HepG2 (cell line): ENCODE data around the gene PCAT7. TPM values are rescaled to one million over a fixed set of nuclear protein-coding genes. Genes with fewer than 3 reads are reported as not detected.

Experiments
- ATAC-seq: fragments of 200-7000 bp; cut with Tn5 transposase; 3 replicates; pipeline ENCODE4 v1.9.1; 2020; ENCODE audit warnings: mild to moderate bottlenecking, moderate library complexity
- BruUV-seq: library from RNA; stranded (reverse); fragments of 400-500 nt; replicated peaks from 2 replicates; lab custom pipeline; 2021; lab: Mats Ljungman, UMichigan
- CTCF ChIA-PET: fragments of 300-600 bp; formaldehyde crosslinking; extraction: SDS; loops from one replicate; lab custom pipeline; 2021; ENCODE audit warnings: low total read pairs, inconsistent platforms, low intra/inter-chr PET ratio; lab: Yijun Ruan, JAX
- POLR2A ChIA-PET: fragments of 350-600 bp; sonication (Branson Sonifier 250); formaldehyde crosslinking; loops from one replicate; lab custom pipeline; 2020; ENCODE audit warnings: antibody characterized with exemption, inconsistent platforms; lab: Yijun Ruan, JAX
- DNase-seq: peaks from one replicate; pipeline ENCODE4 v3.0.0-alpha.2; 2015; ENCODE audit warnings: low spot score
- FAIRE-seq: peaks from 3 replicates; lab custom pipeline; 2011; peaks lifted over from hg19 to GRCh38; lab: Jason Lieb, UNC
- H2AFZ ChIP-seq: one replicate; pipeline ENCODE4 v1.6.1; 2011; ENCODE audit warnings: low read length, inconsistent platforms
- H3K27ac ChIP-seq: fragments of 300-600 bp; 3 replicates; pipeline ENCODE4 v1.8.0; 2011; ENCODE audit warnings: mixed run types, mild to moderate bottlenecking, mixed read lengths, low read length, inconsistent platforms; ENCODE audit not compliant: insufficient read depth; ENCODE audit errors: extremely low read length
- H3K27me3 ChIP-seq, 2 experiments: fragments of 200-600 bp in 1 of 2; 2 replicates in 1 of 2; 3 replicates in 1 of 2; pipeline versions ENCODE4 v1.6.0 to v1.8.0; 2011; ENCODE audit warnings: low read length in 2 of 2, mild to moderate bottlenecking in 2 of 2, moderate library complexity in 2 of 2, inconsistent platforms in 1 of 2; ENCODE audit not compliant: insufficient read depth in 2 of 2, control insufficient read depth in 1 of 2
- H3K36me3 ChIP-seq, 2 experiments: fragments of 200-600 bp in 1 of 2; replicated peaks in 1 of 2; 2 replicates in 1 of 2; 3 replicates in 1 of 2; pipeline versions ENCODE4 v1.5.1 to v1.8.0; 2011; ENCODE audit warnings: low read length in 2 of 2, inconsistent platforms in 1 of 2; ENCODE audit not compliant: insufficient read depth in 2 of 2, control insufficient read depth in 1 of 2
- H3K4me1 ChIP-seq: 2 replicates; pipeline ENCODE4 v1.5.1; 2012; ENCODE audit warnings: low read length, inconsistent platforms; ENCODE audit not compliant: insufficient read depth
- H3K4me2 ChIP-seq: 2 replicates; pipeline ENCODE4 v1.6.0; 2011; ENCODE audit warnings: low read depth, low read length, inconsistent platforms
- H3K4me3 ChIP-seq, 3 experiments: fragments of 200-600 bp in 1 of 3; sonication (generic), shearing (Covaris generic) in 1 of 3; replicated peaks in 1 of 3; 2 replicates each; pipeline ENCODE4 v1.5.1; 2011 to 2016; ENCODE audit warnings: low read length in 3 of 3, inconsistent platforms in 2 of 3, low read depth in 2 of 3, mild to moderate bottlenecking in 2 of 3, control low read depth in 1 of 3, mixed read lengths in 1 of 3; ENCODE audit not compliant: insufficient read depth in 1 of 3
- H3K79me2 ChIP-seq: one replicate; pipeline ENCODE4 v1.6.1; 2011; ENCODE audit warnings: low read length, inconsistent platforms; ENCODE audit not compliant: insufficient read depth
- H3K9ac ChIP-seq: 2 replicates; pipeline ENCODE4 v1.6.0; 2011; ENCODE audit warnings: mild to moderate bottlenecking, low read depth, low read length, inconsistent platforms; ENCODE audit not compliant: insufficient read depth
- H3K9me3 ChIP-seq: 2 replicates; pipeline ENCODE4 v1.5.1; 2012; ENCODE audit warnings: mild to moderate bottlenecking, low read length
- H4K20me1 ChIP-seq: 2 replicates; pipeline ENCODE4 v1.6.0; 2011; ENCODE audit warnings: inconsistent platforms, mild to moderate bottlenecking, low read length, moderate library complexity; ENCODE audit not compliant: insufficient read depth
- ARHGAP35 ChIP-seq: sonication (generic); formaldehyde crosslinking; IDR thresholded peaks from 2 replicates; pipeline ENCODE4 v1.9.0; 2022; ENCODE audit warnings: mild to moderate bottlenecking, inconsistent platforms, moderate library complexity, missing genetic modification reagents, borderline replicate concordance
- CBX5 ChIP-seq: sonication (generic); formaldehyde crosslinking; IDR thresholded peaks from 2 replicates; pipeline ENCODE4 v1.4.0; 2020; ENCODE audit warnings: missing genetic modification reagents, borderline replicate concordance
- CEBPB ChIP-seq: IDR thresholded peaks from 2 replicates; pipeline ENCODE4 v1.6.1; 2011; ENCODE audit warnings: low read depth, low read length, improper control_type of control experiment, borderline replicate concordance
- FOXA1 ChIP-seq, 2 experiments: fragments of 450-650 bp in 1 of 2; sonication (generic) in 1 of 2; formaldehyde crosslinking in 1 of 2; IDR thresholded peaks; 2 replicates each; pipeline versions ENCODE4 v1.4.0 to v1.6.1; 2016 to 2020; ENCODE audit warnings: missing genetic modification reagents in 1 of 2
- HDAC2 ChIP-seq: sonication (generic); formaldehyde crosslinking; IDR thresholded peaks from 2 replicates; pipeline ENCODE4 v1.4.0; 2020; ENCODE audit warnings: missing genetic modification reagents
- JUN ChIP-seq: sonication (generic); formaldehyde crosslinking; IDR thresholded peaks from 2 replicates; pipeline ENCODE4 v1.4.0; 2020; ENCODE audit warnings: mild to moderate bottlenecking, missing genetic modification reagents
- KLF6 ChIP-seq: IDR thresholded peaks from 2 replicates; pipeline ENCODE4 v1.8.0; 2016; ENCODE audit warnings: missing biosample characterization, missing genetic modification reagents
- MATR3 ChIP-seq: sonication (generic); formaldehyde crosslinking; IDR thresholded peaks from 2 replicates; pipeline ENCODE4 v1.4.0; 2020; ENCODE audit warnings: missing genetic modification reagents
- MEIS2 ChIP-seq: sonication (generic); formaldehyde crosslinking; IDR thresholded peaks from 2 replicates; pipeline ENCODE4 v1.9.0; 2021; ENCODE audit warnings: mild to moderate bottlenecking, missing genetic modification reagents
- PHF8 ChIP-seq: sonication (generic); formaldehyde crosslinking; IDR thresholded peaks from 2 replicates; pipeline ENCODE4 v1.5.0; 2020; ENCODE audit warnings: missing genetic modification reagents
- PLRG1 ChIP-seq: fragments of 450-650 bp; conservative IDR thresholded peaks from 2 replicates; pipeline ENCODE4 v1.6.1; 2016
- SRF ChIP-seq: IDR thresholded peaks from 2 replicates; pipeline ENCODE4 v1.6.1; 2011; ENCODE audit warnings: mild to moderate bottlenecking, low read depth, low read length, moderate library complexity
- TBP ChIP-seq: sonication (generic); formaldehyde crosslinking; IDR thresholded peaks from 2 replicates; pipeline ENCODE4 v1.5.0; 2020; ENCODE audit warnings: missing genetic modification reagents
- ZC3H13 ChIP-seq: sonication (generic); formaldehyde crosslinking; IDR thresholded peaks from 2 replicates; pipeline ENCODE4 v1.8.1; 2023; ENCODE audit warnings: mild to moderate bottlenecking, missing genetic modification reagents, moderate library complexity
- ZNF143 ChIP-seq: sonication (generic); formaldehyde crosslinking; IDR thresholded peaks from 2 replicates; pipeline ENCODE4 v1.4.0; 2020; ENCODE audit warnings: missing genetic modification reagents
- ZNF619 ChIP-seq: sonication (generic); formaldehyde crosslinking; IDR thresholded peaks from 2 replicates; pipeline ENCODE4 v1.4.0; 2020; ENCODE audit warnings: mild to moderate bottlenecking, missing genetic modification reagents
- ZNF792 ChIP-seq: IDR thresholded peaks from 2 replicates; pipeline ENCODE4 v1.6.1; 2016
- WGBS: methylation state at CpG from one replicate; pipeline ENCODE4 v1.1.6; 2017; ENCODE audit warnings: low lambda C conversion rate; 5-methylcytosine and 5-hydroxymethylcytosine counted together
- in situ Hi-C: cut with HindIII; loops from 2 replicates; pipeline ENCODE4 v1.10.0; 2017; ENCODE audit warnings: low pct_unique_long_range_greater_than_20kb; ENCODE audit not compliant: extremely low pct_ligation_motif_present
- intact Hi-C: fragments of 100-400 bp; cut with micrococcal nuclease; formaldehyde crosslinking; loops from one replicate; pipeline ENCODE4 v1.10.0; 2022; ENCODE audit not compliant: unreplicated experiment
- polyA plus RNA-seq, 8 experiments: library from polyadenylated mRNA; depleted of rRNA in 3 of 8; stranded (reverse) in 7 of 8; unstranded in 1 of 8; fragments of >200 nt; fragmentation: Illumina TruSeq in 4 of 8; extraction: Trizol in 4 of 8; gene quantifications; 2 replicates each; pipeline versions ENCODE4 v1.2.1 to v1.2.3, GENCODE V29; 2011 to 2016; ENCODE audit warnings: low read depth in 4 of 8, missing spikeins in 1 of 8, mixed read lengths in 1 of 8; ENCODE audit not compliant: insufficient read depth in 1 of 8
- total RNA-seq, 5 experiments: library from RNA; depleted of rRNA; stranded (reverse); fragments of >200 nt; fragmentation: Illumina TruSeq; extraction: Trizol; gene quantifications; 2 replicates each; pipeline ENCODE4 v1.2.3, GENCODE V29; 2016; ENCODE audit warnings: low read depth in 1 of 5
- TF ChIP-seq, protein P1 (sequence below): sonication (generic); formaldehyde crosslinking; IDR thresholded peaks from 2 replicates; pipeline ENCODE4 v1.5.0; 2020; ENCODE audit warnings: missing genetic modification reagents, mild to moderate bottlenecking, borderline replicate concordance

Gene PCAT7
- total and polyA plus RNA-seq, 2 of the 13 experiments (the other 11 are each of a cell fraction or from before 2014, with no cell fraction given): 2.3 to 3.9 TPM

DNA sequence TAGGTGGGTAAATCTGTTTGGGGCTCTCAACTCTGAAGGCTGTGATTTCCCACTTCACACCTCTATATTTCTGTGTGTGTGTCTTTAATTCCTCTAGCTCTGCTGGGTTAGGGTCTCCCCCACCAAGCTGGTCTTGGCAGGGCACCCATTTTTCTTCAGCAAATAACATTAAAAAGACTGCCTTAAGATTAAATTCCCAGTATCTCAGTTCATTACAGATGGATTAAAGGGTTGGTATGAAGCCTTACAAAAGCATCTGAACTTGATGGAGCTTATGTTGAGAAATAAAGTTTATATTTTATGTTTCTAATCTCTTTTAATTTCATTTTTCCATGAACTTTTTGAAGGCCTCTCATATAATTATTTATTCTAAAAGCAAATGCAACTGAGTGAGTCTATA lies 11.7 kb downstream of the PCAT7 start:
- CTCF ChIA-PET: no interaction called here
- in situ Hi-C loops: no loop called here

DNA sequence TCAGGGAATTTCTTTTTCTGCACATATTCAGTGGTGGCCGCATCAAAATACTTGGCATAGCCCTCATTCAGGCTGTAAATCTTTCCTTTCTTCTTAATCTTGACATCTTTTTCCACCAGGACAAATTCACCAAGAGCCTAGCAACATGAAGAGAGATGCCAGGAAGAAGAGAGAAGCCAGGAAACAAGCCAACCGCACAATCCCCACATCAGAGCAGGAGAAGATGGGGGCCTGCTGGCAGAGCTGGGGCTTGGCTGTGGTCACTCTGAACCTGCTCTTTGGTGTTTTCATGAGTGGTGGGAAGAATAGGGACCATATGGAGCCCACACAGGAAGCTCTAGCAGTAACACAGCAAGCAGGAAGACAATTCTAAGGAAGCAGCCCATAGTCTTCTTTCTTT lies 12.4 kb downstream of the PCAT7 start:
- 0 out of 5 replicates have a peak, but pooled peaks cover 0 to 3% of the 10 kb centered on the region in 2 experiments for H3K36me3 ChIP-seq
- BruUV-seq: no TSS peak
- H3K27me3 ChIP-seq: no peaks in the 10 kb centered on the region; a peak in 1 of 5 replicates
- no peak overlapping the region for H3K27ac ChIP-seq
- no peak overlapping the region for H2AFZ ChIP-seq
- 98% methylated on average over 2 of the region's 2 CpGs for WGBS
- H3K4me3 ChIP-seq: no peak overlapping the region
- POLR2A ChIA-PET: no interaction called here
- no peak for TF ChIP-seq PHF8
- TF ChIP-seq ZC3H13 (CRISPR knock-in tag): no peak
- TF ChIP-seq HDAC2 (CRISPR knock-in tag): no peak
- no peak for TF ChIP-seq JUN (CRISPR knock-in tag)
- TF ChIP-seq PLRG1: no peak
- TF ChIP-seq CEBPB: no peak
- no peak for TF ChIP-seq ZNF619 (CRISPR knock-in tag)
- no peak for TF ChIP-seq SRF
- no peak for TF ChIP-seq ZNF792 (CRISPR knock-in tag)
- no peak for TF ChIP-seq TBP (CRISPR knock-in tag)
- TF ChIP-seq, all 625 proteins: peak for 0
- DNase-seq (no peak), ATAC-seq (no peak), FAIRE-seq (no peak)
- no peak overlapping the region for H3K4me2 ChIP-seq
- intact Hi-C loops (no loop called here), in situ Hi-C loops (no loop called here)
- H3K9me3 ChIP-seq: no peaks in the 10 kb centered on the region
- H3K9ac ChIP-seq: no peak overlapping the region
- CTCF ChIA-PET: no interaction called here
- no peaks in the 10 kb centered on the region for H3K79me2 ChIP-seq
- H4K20me1 ChIP-seq: no peaks in the 10 kb centered on the region
- H3K4me1 ChIP-seq: peaks cover 8% of the 10 kb centered on the region; the same call in 1 of the 2 replicates

More for the DNA sequence above, 11.7 kb downstream of the PCAT7 start:
- Histone ChIP-seq H2AFZ (no peak overlapping the region), H3K4me3 (no peak overlapping the region), H4K20me1 (no peaks in the 10 kb centered on the region), H3K4me2 (no peak overlapping the region), H3K9ac (no peak overlapping the region), H3K79me2 (no peaks in the 10 kb centered on the region), H3K36me3 (0 out of 5 replicates have a peak, but pooled peaks cover 0 to 3% of the 10 kb centered on the region in 2 experiments), H3K27ac (no peak overlapping the region), H3K27me3 (no peaks in the 10 kb centered on the region; a peak in 1 of 5 replicates), H3K9me3 (no peaks in the 10 kb centered on the region), H3K4me1 (peaks cover 8% of the 10 kb centered on the region; the same call in 1 of the 2 replicates)
- ATAC-seq: no peak
- POLR2A ChIA-PET: no interaction called here
- intact Hi-C loops: no loop called here
- BruUV-seq: no TSS peak
- FAIRE-seq: no peak
- TF ChIP-seq ZNF143 (CRISPR knock-in tag) (no peak), MEIS2 (CRISPR knock-in tag) (no peak), ARHGAP35 (no peak), CBX5 (CRISPR knock-in tag) (no peak), MATR3 (CRISPR knock-in tag) (no peak), KLF6 (CRISPR knock-in tag) (no peak), FOXA1 (IDR thresholded peaks at IDR 0.05) (no peak), FOXA1 (CRISPR knock-in tag; IDR thresholded peaks at IDR 0.05) (no peak)
- TF ChIP-seq, protein P1, sequence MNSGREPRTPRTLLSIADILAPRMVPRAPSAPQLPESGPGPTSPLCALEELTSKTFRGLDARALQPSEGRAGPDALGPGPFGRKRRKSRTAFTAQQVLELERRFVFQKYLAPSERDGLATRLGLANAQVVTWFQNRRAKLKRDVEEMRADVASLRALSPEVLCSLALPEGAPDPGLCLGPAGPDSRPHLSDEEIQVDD (CRISPR knock-in tag): no peak
- no peak for DNase-seq
